Fibroblast of lung (primary cell): Measurements from ENCODE around the gene SESN1. TPM values are rescaled to one million over a fixed set of nuclear protein-coding genes. Genes with fewer than 3 reads are reported as not detected.
A peak's percentile ranks its signal among the peaks of the same experiment; 100 is the strongest.

Experiments
- DNase-seq, 2 donors: peaks; one replicate each; pipeline versions ENCODE4 v3.0.0 to v3.0.0-alpha.2; 2010; ENCODE audit warnings: low read depth in 2 of 2
- H2AFZ ChIP-seq: 2 replicates; pipeline ENCODE4 v1.5.1; 2012; ENCODE audit warnings: low read length, control low read depth, inconsistent platforms
- H3K27ac ChIP-seq: 2 replicates; pipeline ENCODE4 v1.5.1; 2011; ENCODE audit warnings: low read length, control low read depth; ENCODE audit not compliant: insufficient read depth
- H3K27me3 ChIP-seq: 2 replicates; pipeline ENCODE4 v1.5.1; 2011; ENCODE audit warnings: mild to moderate bottlenecking, low read length; ENCODE audit not compliant: control insufficient read depth, insufficient read depth
- H3K36me3 ChIP-seq: 2 replicates; pipeline ENCODE4 v1.5.1; 2011; ENCODE audit warnings: low read length; ENCODE audit not compliant: control insufficient read depth, insufficient read depth
- H3K4me1 ChIP-seq: 2 replicates; pipeline ENCODE4 v1.5.1; 2011; ENCODE audit warnings: low read length; ENCODE audit not compliant: control insufficient read depth, insufficient read depth; ENCODE audit errors: extremely low read depth
- H3K4me2 ChIP-seq: 2 replicates; pipeline ENCODE4 v1.5.1; 2011; ENCODE audit warnings: low read length, control low read depth; ENCODE audit not compliant: insufficient read depth; ENCODE audit errors: extremely low read depth
- H3K4me3 ChIP-seq, 4 experiments: fragments of 200-600 bp in 1 of 4; sonication (generic) in 1 of 4; replicated peaks in 1 of 4; 2 replicates each; pipeline ENCODE4 v1.5.1; 2011 to 2016; ENCODE audit warnings: low read length in 4 of 4, low read depth in 3 of 4, mild to moderate bottlenecking in 3 of 4, control low read depth in 2 of 4, inconsistent platforms in 1 of 4, mixed read lengths in 1 of 4; ENCODE audit not compliant: insufficient read depth in 1 of 4; ENCODE audit errors: control extremely low read depth in 1 of 4
- H3K79me2 ChIP-seq: 2 replicates; pipeline ENCODE4 v1.5.1; 2012; ENCODE audit warnings: mild to moderate bottlenecking, low read length, inconsistent platforms; ENCODE audit not compliant: control insufficient read depth, insufficient read depth
- H3K9ac ChIP-seq: 2 replicates; pipeline ENCODE4 v1.5.1; 2011; ENCODE audit warnings: mild to moderate bottlenecking, low read length, control low read depth; ENCODE audit not compliant: insufficient read depth
- H3K9me3 ChIP-seq: 2 replicates; pipeline ENCODE4 v1.5.1; 2012; ENCODE audit warnings: low read depth, low read length; ENCODE audit not compliant: control insufficient read depth, insufficient read depth
- H4K20me1 ChIP-seq: 2 replicates; pipeline ENCODE4 v1.5.1; 2011; ENCODE audit warnings: low read length; ENCODE audit not compliant: control insufficient read depth, insufficient read depth; ENCODE audit errors: extremely low read depth
- CTCF ChIP-seq, 2 donors: IDR thresholded peaks in 1 of 2; conservative IDR thresholded peaks in 1 of 2; 1 replicate in 1 of 2; 2 replicates in 1 of 2; pipeline ENCODE4 v1.5.1; 2011 to 2012; ENCODE audit warnings: low read length in 2 of 2, control low read depth in 1 of 2, inconsistent platforms in 1 of 2, low read depth in 1 of 2, mild to moderate bottlenecking in 1 of 2
- EZH2 ChIP-seq: IDR thresholded peaks from 2 replicates; pipeline ENCODE4 v1.5.1; 2012; ENCODE audit warnings: low read length, control low read depth, mild to moderate bottlenecking; ENCODE audit errors: missing control alignments
- polyA plus RNA-seq, 2 donors: library from polyadenylated mRNA; depleted of rRNA in 1 of 2; stranded (reverse) in 1 of 2; unstranded in 1 of 2; fragments of >200 nt; gene quantifications; 2 replicates each; pipeline ENCODE4 v1.2.1, GENCODE V29; 2011 to 2012; ENCODE audit warnings: missing spikeins in 1 of 2
- total RNA-seq: library from RNA; depleted of rRNA; stranded (reverse); fragments of >200 nt; gene quantifications from 2 replicates; pipeline ENCODE4 v1.2.1, GENCODE V29; 2014

Gene SESN1
- total and polyA plus RNA-seq, 2 donors (not counting 1 experiment from before 2014, with no cell fraction given): 16.7 to 34.5 TPM

GRCh38 chr6:109079981-109080380 is 14.7 kb downstream of the SESN1 start:
- Histone ChIP-seq H3K27ac (no peak overlapping the region), H3K9ac (no peak overlapping the region), H2AFZ (no peak overlapping the region), H4K20me1 (no peaks in the 10 kb centered on the region), H3K4me3 (no peak overlapping the region), H3K27me3 (no peaks in the 10 kb centered on the region), H3K9me3 (no peaks in the 10 kb centered on the region), H3K79me2 (no peaks in the 10 kb centered on the region), H3K4me1 (peaks cover 2% of the 10 kb centered on the region), H3K4me2 (no peak overlapping the region), H3K36me3 (no peaks in the 10 kb centered on the region)
- TF ChIP-seq EZH2 (no peak), CTCF (conservative IDR thresholded peaks at IDR 0.05 in 1 of 2, IDR thresholded peaks at IDR 0.05 in 1 of 2; ENCODE audit: low read depth in 1 of 2, low read length in 2 of 2) (no peak)
- DNase-seq: no peak

DNA sequence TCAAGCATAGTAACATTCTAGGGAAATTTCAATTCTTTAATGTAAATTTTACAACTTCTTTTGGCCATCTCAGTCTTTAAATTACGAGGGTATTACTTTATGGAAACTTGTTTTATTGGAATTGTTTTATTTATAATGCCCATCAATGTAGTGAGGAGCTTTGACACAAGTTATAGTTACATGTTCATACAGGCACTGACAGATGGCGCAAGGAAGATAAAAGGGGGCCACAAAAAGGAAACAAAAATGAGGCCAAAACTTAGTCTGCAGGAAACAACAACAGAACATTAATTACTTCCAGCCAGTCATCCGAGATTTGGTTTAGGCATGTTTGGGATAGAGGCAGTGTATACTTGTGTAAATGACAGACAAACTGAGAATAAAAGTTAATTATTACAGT is 18.3 kb downstream of the SESN1 start:
- DNase-seq: no peak
- no peaks in the 10 kb centered on the region for H3K9me3 ChIP-seq
- H2AFZ ChIP-seq: no peak overlapping the region
- no peaks in the 10 kb centered on the region for H3K79me2 ChIP-seq
- no peaks in the 10 kb centered on the region for H4K20me1 ChIP-seq
- TF ChIP-seq EZH2 (no peak), CTCF (conservative IDR thresholded peaks at IDR 0.05 in 1 of 2, IDR thresholded peaks at IDR 0.05 in 1 of 2; ENCODE audit: low read depth in 1 of 2, low read length in 2 of 2) (no peak)
- H3K4me1 ChIP-seq: peaks cover 2% of the 10 kb centered on the region
- H3K9ac ChIP-seq: no peak overlapping the region
- H3K27ac ChIP-seq: no peak overlapping the region
- H3K36me3 ChIP-seq: no peaks in the 10 kb centered on the region
- H3K4me2 ChIP-seq: no peak overlapping the region
- H3K4me3 ChIP-seq: no peak overlapping the region
- no peaks in the 10 kb centered on the region for H3K27me3 ChIP-seq

- Histone ChIP-seq H3K4me3 (no peak overlapping the region), H3K9ac (no peak overlapping the region), H3K27me3 (no peaks in the 10 kb centered on the region), H3K27ac (no peak overlapping the region), H3K9me3 (no peaks in the 10 kb centered on the region), H4K20me1 (no peaks in the 10 kb centered on the region), H3K4me1 (peaks cover 2% of the 10 kb centered on the region), H2AFZ (no peak overlapping the region), H3K4me2 (no peak overlapping the region), H3K79me2 (no peaks in the 10 kb centered on the region), H3K36me3 (no peaks in the 10 kb centered on the region)
- DNase-seq: peak in 1 of 2 donors; percentile 50
- no peak for TF ChIP-seq EZH2
- TF ChIP-seq CTCF (conservative IDR thresholded peaks at IDR 0.05 in 1 of 2, IDR thresholded peaks at IDR 0.05 in 1 of 2; ENCODE audit: low read depth in 1 of 2, low read length in 2 of 2): no peak
These were observed 18.7 kb downstream of the SESN1 start for GRCh38 chr6:109075934-109076333.
